ENCODE measurements around the gene EFCAB6. TPM values are rescaled to one million over a fixed set of nuclear protein-coding genes. Genes with fewer than 3 reads are reported as not detected.

Gene EFCAB6
- total and polyA plus RNA-seq, 2 of the 13 experiments (the other 11 are each of a cell fraction or from before 2014, with no cell fraction given): not detected

GRCh38 chr22:43533656-43534428 is 278.3 kb downstream of the EFCAB6 start:
- ChIA-PET CTCF (ENCODE audit: low intra/inter-chr PET ratio, low total read pairs) (no interaction called here), POLR2A (no interaction called here)
- Histone ChIP-seq H3K36me3 (replicated peaks in 1 of 2; ENCODE audit: control insufficient read depth in 1 of 2, insufficient read depth in 2 of 2, low read length in 2 of 2) (no peaks in the 10 kb centered on the region), H3K27ac (ENCODE audit: extremely low read length, insufficient read depth, low read length) (no peak overlapping the region), H3K4me3 (replicated peaks in 1 of 3; ENCODE audit: insufficient read depth in 1 of 3, low read depth in 2 of 3, low read length in 3 of 3) (no peak overlapping the region), H3K4me2 (ENCODE audit: low read depth, low read length) (no peak overlapping the region), H2AFZ (ENCODE audit: low read length) (no peak overlapping the region), H3K27me3 (ENCODE audit: control insufficient read depth in 1 of 2, insufficient read depth in 2 of 2, low read length in 2 of 2) (peaks cover 3 to 35% of the 10 kb centered on the region in 2 experiments; a peak in 1 of 5 replicates), H3K9ac (ENCODE audit: insufficient read depth, low read depth, low read length) (no peak overlapping the region), H3K4me1 (ENCODE audit: insufficient read depth, low read length) (no peaks in the 10 kb centered on the region), H3K79me2 (ENCODE audit: insufficient read depth, low read length) (no peaks in the 10 kb centered on the region), H4K20me1 (ENCODE audit: insufficient read depth, low read length) (no peaks in the 10 kb centered on the region), H3K9me3 (ENCODE audit: low read length) (no peaks in the 10 kb centered on the region)
- FAIRE-seq (no peak), ATAC-seq (no peak), DNase-seq (ENCODE audit: low spot score) (no peak)
- intact Hi-C loops (cut with micrococcal nuclease; ENCODE audit: unreplicated experiment): no loop called here
- BruUV-seq (replicated peaks): no TSS peak
- WGBS (ENCODE audit: low lambda C conversion rate): 46% methylated on average over 10 of the region's 10 CpGs
- in situ Hi-C loops (cut with HindIII; ENCODE audit: extremely low pct_ligation_motif_present, low pct_unique_long_range_greater_than_20kb): no loop called here
- TF ChIP-seq BRD4 (CRISPR knock-in tag; IDR thresholded peaks at IDR 0.05) (no peak), ATF7 (IDR thresholded peaks at IDR 0.05) (no peak), ATF7 (CRISPR knock-in tag; IDR thresholded peaks at IDR 0.05) (no peak), IRF1 (CRISPR knock-in tag; IDR thresholded peaks at IDR 0.05; ENCODE audit: low read depth) (no peak), ZBTB1 (CRISPR knock-in tag; IDR thresholded peaks at IDR 0.05; ENCODE audit: borderline replicate concordance) (no peak), ZNF230 (CRISPR knock-in tag; IDR thresholded peaks at IDR 0.05) (no peak), ZNF883 (CRISPR knock-in tag; IDR thresholded peaks at IDR 0.05; ENCODE audit: not compliant biosample characterization) (no peak), RFX5 (IDR thresholded peaks at IDR 0.05; ENCODE audit: low read depth, low read length) (no peak), KDM5B (CRISPR knock-in tag; IDR thresholded peaks at IDR 0.05; ENCODE audit: borderline replicate concordance) (no peak), HNF4G (IDR thresholded peaks at IDR 0.05; ENCODE audit: borderline replicate concordance, low read depth, low read length) (no peak), HNF4G (CRISPR knock-in tag; IDR thresholded peaks at IDR 0.05; ENCODE audit: borderline replicate concordance, low read depth) (no peak), POGK (CRISPR knock-in tag; conservative IDR thresholded peaks at IDR 0.05) (no peak), ZNF460 (CRISPR knock-in tag; IDR thresholded peaks at IDR 0.05; ENCODE audit: borderline replicate concordance) (no peak), ZC3H4 (CRISPR knock-in tag; IDR thresholded peaks at IDR 0.05; ENCODE audit: borderline replicate concordance) (no peak), KMT2A (CRISPR knock-in tag; IDR thresholded peaks at IDR 0.05) (no peak)
- TF ChIP-seq, protein P1, sequence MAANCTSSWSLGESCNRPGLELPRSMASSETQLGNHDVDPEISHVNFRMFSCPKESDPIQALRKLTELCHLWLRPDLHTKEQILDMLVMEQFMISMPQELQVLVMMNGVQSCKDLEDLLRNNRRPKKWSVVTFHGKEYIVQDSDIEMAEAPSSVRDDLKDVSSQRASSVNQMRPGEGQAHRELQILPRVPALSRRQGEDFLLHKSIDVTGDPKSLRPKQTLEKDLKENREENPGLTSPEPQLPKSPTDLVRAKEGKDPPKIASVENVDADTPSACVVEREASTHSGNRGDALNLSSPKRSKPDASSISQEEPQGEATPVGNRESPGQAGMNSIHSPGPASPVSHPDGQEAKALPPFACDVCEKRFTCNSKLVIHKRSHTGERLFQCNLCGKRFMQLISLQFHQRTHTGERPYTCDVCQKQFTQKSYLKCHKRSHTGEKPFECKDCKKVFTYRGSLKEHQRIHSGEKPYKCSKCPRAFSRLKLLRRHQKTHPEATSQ (CRISPR knock-in tag; IDR thresholded peaks at IDR 0.05; ENCODE audit: borderline replicate concordance): no peak

All from HepG2 (cell line).